Lower lobe of right lung (tissue), 2 donors: Measurements from ENCODE around the gene MAP3K20. TPM values are rescaled to one million over a fixed set of nuclear protein-coding genes. Genes with fewer than 3 reads are reported as not detected.

ENCODE experiments used
- ATAC-seq, 2 donors: fragments of 200-7000 bp; cut with Tn5 transposase; one replicate each; pipeline ENCODE4 v1.9.1; 2020 to 2022; ENCODE audit warnings: mild to moderate bottlenecking in 2 of 2, moderate library complexity in 2 of 2
- DNase-seq: peaks from one replicate; pipeline ENCODE4 v3.0.0-alpha.2; 2020
- H3K27ac ChIP-seq: fragments of 200-600 bp; one replicate; pipeline ENCODE4 v1.8.0; 2022
- H3K27me3 ChIP-seq: fragments of 200-600 bp; one replicate; pipeline ENCODE4 v1.8.0; 2022; ENCODE audit warnings: low read depth
- H3K36me3 ChIP-seq: fragments of 200-600 bp; one replicate; pipeline ENCODE4 v1.8.0; 2022; ENCODE audit warnings: mild to moderate bottlenecking
- H3K4me1 ChIP-seq: fragments of 200-600 bp; one replicate; pipeline ENCODE4 v1.8.0; 2022
- H3K4me3 ChIP-seq: fragments of 200-600 bp; one replicate; pipeline ENCODE4 v1.8.0; 2022; ENCODE audit warnings: mild to moderate bottlenecking
- H3K9me3 ChIP-seq: fragments of 200-600 bp; one replicate; pipeline ENCODE4 v1.8.0; 2022
- CTCF ChIP-seq: fragments of 200-600 bp; IDR thresholded peaks from one replicate; pipeline ENCODE4 v1.8.0; 2022; ENCODE audit warnings: antibody characterized with exemption, mild to moderate bottlenecking
- intact Hi-C: fragments of 100-400 bp; cut with DNase I; formaldehyde crosslinking; loops from one replicate; pipeline ENCODE4 v1.11.0; 2022
- total RNA-seq: library from RNA; stranded (reverse); fragmentation: NEBNext Ultra II Directional; extraction: Animal tissue kit (Norgen Biotek cat#: 25700); gene quantifications from one replicate; pipeline ENCODE4 v1.2.1, GENCODE V29; 2021
- donor health status: DM: no; HTN: yes; CAD: no; lungs with severe emphysema.

Gene MAP3K20
- total RNA-seq, 1 donor from 2014 or later: 40.8 TPM

GRCh38 chr2:173059292-173059691 is 16.4 kb upstream of the MAP3K20 start:
- Histone ChIP-seq H3K27me3 (no peaks in the 10 kb centered on the region), H3K9me3 (no peaks in the 10 kb centered on the region), H3K27ac (no peak overlapping the region), H3K4me1 (peaks cover 17% of the 10 kb centered on the region), H3K4me3 (no peak overlapping the region), H3K36me3 (no peaks in the 10 kb centered on the region)
- TF ChIP-seq CTCF: no peak
- ATAC-seq (no peak), DNase-seq (no peak)
- intact Hi-C loops: no loop called here

GRCh38 chr2:173059971-173060461 is 15.6 kb upstream of the MAP3K20 start:
- Histone ChIP-seq H3K36me3 (no peaks in the 10 kb centered on the region), H3K9me3 (no peaks in the 10 kb centered on the region), H3K27ac (peak overlapping the region; percentile 28), H3K4me3 (no peak overlapping the region), H3K4me1 (peaks cover 17% of the 10 kb centered on the region), H3K27me3 (no peaks in the 10 kb centered on the region)
- peak in 1 of 2 donors; percentile 34 for ATAC-seq
- intact Hi-C loops: no loop called here
- TF ChIP-seq CTCF: no peak
- DNase-seq: no peak

DNA sequence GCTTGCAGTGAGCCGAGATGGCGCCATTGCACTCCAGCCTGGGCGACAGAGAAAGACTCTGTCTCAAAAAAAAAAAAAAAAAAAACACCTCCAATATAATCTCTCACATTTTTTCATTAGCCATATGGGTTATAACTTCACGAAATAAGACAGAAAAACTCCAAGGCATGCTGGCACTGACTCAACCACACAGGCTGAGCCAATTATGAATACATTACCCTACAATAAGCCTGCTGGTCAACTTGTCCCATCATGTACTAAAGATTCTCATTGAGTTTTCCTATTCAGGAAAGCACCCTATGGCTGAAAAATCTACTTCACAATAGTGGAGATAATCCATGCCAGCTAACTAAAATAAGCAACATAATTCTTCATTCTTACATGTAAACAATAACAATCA is 12.8 kb upstream of the MAP3K20 start:
- H3K27ac ChIP-seq: no peak overlapping the region
- no peaks in the 10 kb centered on the region for H3K27me3 ChIP-seq
- H3K9me3 ChIP-seq: no peaks in the 10 kb centered on the region
- ATAC-seq (no peak), DNase-seq (no peak)
- H3K36me3 ChIP-seq: no peaks in the 10 kb centered on the region
- intact Hi-C loops: no loop called here
- peaks cover 17% of the 10 kb centered on the region for H3K4me1 ChIP-seq
- TF ChIP-seq CTCF: no peak
- H3K4me3 ChIP-seq: no peak overlapping the region

GRCh38 chr2:173064151-173064805 is 11.4 kb upstream of the MAP3K20 start:
- ATAC-seq: peak; percentile 56 to 64
- Histone ChIP-seq H3K9me3 (no peaks in the 10 kb centered on the region), H3K4me3 (no peak overlapping the region), H3K27me3 (no peaks in the 10 kb centered on the region), H3K36me3 (no peaks in the 10 kb centered on the region), H3K27ac (no peak overlapping the region), H3K4me1 (peaks cover 13% of the 10 kb centered on the region)
- TF ChIP-seq CTCF: no peak
- no peak for DNase-seq
- intact Hi-C loops: no loop called here

GRCh38 chr2:173066887-173067676 is 8.6 kb upstream of the MAP3K20 start:
- intact Hi-C loops: no loop called here
- Histone ChIP-seq H3K9me3 (no peaks in the 10 kb centered on the region), H3K27me3 (no peaks in the 10 kb centered on the region), H3K36me3 (no peaks in the 10 kb centered on the region), H3K27ac (no peak overlapping the region), H3K4me1 (no peaks in the 10 kb centered on the region), H3K4me3 (no peak overlapping the region)
- ATAC-seq (no peak), DNase-seq (no peak)
- no peak for TF ChIP-seq CTCF
